Measurements from ENCODE around the gene VAPA. TPM values are rescaled to one million over a fixed set of nuclear protein-coding genes. Genes with fewer than 3 reads are reported as not detected.

The VAPA gene
- total RNA-seq, 1 donor: 288 TPM

GRCh38 chr18:9989481-9989880 is 75.7 kb downstream of the VAPA start:
- no peak for DNase-seq (ENCODE audit: low read depth)
- H3K4me3 ChIP-seq (ENCODE audit: low read depth, low read length): no peak overlapping the region
- TF ChIP-seq CTCF (IDR thresholded peaks at IDR 0.05; ENCODE audit: insufficient read depth, low read depth, low read length): no peak

DNA sequence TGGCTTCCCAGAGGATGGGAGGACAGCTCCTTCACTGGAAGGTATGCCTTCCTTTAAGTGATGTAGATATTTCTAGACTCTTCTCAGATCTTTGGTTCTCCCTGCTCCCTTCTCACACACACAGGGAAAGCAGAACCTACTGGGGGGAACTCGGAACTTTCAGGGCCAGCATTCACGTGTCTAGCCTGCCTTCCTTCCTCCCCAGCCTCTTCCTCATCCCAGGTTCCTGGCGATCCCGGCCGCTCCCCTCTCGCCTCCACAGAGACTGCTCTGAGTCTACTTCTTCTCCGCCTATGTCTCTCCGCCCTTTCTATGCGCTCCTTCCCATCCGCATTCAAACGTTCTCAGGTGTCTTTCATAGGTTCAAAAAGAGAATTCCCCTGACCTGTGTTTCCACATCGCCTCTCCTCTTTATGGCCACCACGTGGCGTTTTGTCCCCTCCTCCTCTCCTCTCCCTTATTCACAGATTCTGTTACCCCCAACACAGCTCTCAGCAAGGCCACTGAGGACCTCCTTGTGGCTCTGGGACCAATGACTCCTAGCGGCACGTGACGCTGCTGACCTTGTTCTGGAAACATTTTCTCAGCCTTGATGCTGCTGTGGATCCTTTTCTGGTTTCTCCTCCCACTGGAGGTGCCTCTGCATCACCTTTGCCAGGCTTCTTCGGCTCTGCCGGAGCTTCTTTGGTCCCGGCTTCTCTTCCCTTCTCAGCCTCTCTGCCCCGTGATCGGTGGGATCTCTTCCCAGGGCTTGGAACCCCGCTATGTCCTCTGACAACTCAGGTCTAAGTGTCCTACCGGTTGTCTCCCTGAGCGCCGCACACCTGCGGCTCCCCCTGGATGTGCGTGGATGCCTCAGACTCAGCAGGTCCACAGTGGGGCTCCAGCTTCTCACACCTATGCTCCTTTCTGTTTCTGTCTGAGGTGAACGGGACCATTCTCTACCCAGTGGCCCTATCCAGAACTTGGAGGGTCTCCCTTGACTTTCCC is 77.5 kb downstream of the VAPA start:
- no peak overlapping the region for H3K4me3 ChIP-seq (ENCODE audit: low read depth, low read length)
- no peak for TF ChIP-seq CTCF (IDR thresholded peaks at IDR 0.05; ENCODE audit: insufficient read depth, low read depth, low read length)

DNA sequence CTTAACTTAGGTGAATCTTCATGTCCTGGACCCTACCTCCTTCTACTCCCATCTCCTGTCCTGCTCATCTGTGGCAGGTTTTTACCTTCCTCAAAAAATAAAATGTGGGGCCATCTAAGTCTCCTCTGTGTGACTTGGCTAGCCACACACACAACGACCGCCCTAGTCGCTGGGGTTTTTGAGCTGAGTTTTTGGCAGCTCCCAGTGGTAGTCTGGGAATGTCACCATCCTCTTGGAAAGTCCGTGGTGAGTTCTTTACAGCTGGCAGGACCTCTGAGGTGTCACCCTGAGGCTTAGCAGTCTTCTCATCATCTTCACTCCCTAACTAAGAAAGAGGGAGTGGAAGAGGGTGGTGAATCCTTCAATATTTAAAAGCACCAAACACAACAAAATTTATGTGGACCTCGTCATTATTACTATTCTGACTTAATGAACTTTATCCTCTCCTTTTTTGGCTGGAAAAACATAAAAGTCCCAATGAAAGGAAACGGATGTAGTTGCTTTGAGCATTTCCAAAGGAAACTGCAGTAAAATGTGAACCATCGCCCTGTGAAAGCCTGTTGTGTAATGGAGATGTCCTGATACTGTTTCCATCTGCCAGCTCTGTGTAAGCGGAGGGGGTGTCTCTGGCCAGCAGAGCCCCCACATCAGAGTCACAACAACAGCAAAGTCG is 78.6 kb downstream of the VAPA start:
- DNase-seq (ENCODE audit: low read depth): peak; percentile 98
- no peak for TF ChIP-seq CTCF (IDR thresholded peaks at IDR 0.05; ENCODE audit: insufficient read depth, low read depth, low read length)
- no peak overlapping the region for H3K4me3 ChIP-seq (ENCODE audit: low read depth, low read length)

More for the DNA sequence above, 77.5 kb downstream of the VAPA start:
- no peak for DNase-seq (ENCODE audit: low read depth)

DNA sequence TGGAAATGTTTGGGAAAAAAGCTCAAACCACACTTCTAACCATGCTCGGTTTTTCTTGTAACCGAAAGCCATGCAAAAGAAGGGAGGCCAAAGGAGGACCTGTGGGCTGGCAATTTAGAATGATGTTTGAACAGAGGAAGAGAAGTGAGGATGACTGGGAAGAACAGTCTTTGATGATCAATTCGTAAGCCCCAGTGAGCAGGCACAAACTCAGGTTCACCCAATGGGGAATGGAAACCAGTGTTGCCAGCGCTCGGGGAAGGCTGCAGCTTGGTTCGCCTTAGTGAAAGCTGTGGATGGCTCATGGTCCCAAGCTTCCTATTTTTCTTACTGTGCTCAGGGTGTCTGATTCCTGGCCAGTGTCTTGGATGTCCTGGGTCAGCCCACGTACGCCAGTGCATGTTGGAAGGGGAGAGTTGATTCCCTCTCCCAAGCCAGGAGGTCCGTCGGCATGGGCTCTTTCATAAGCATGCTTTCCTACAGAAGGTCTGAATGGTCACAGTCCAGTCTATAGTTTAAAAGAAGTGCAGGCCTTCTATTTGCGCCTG is 79.2 kb downstream of the VAPA start:
- H3K4me3 ChIP-seq (ENCODE audit: low read depth, low read length): no peak overlapping the region
- no peak for DNase-seq (ENCODE audit: low read depth)
- TF ChIP-seq CTCF (IDR thresholded peaks at IDR 0.05; ENCODE audit: insufficient read depth, low read depth, low read length): no peak

- H3K4me3 ChIP-seq (ENCODE audit: low read depth, low read length): no peak overlapping the region
- no peak for DNase-seq (ENCODE audit: low read depth)
- no peak for TF ChIP-seq CTCF (IDR thresholded peaks at IDR 0.05; ENCODE audit: insufficient read depth, low read depth, low read length)
These were observed 79.8 kb downstream of the VAPA start for GRCh38 chr18:9993521-9994025.

GRCh38 chr18:9994026-9994570 is 80.3 kb downstream of the VAPA start:
- TF ChIP-seq CTCF (IDR thresholded peaks at IDR 0.05; ENCODE audit: insufficient read depth, low read depth, low read length): no peak
- H3K4me3 ChIP-seq (ENCODE audit: low read depth, low read length): no peak overlapping the region
- DNase-seq (ENCODE audit: low read depth): no peak
